Measurements from ENCODE around the gene EVC.
"Not testable (repeated sequence)": the region's sequence is repeated elsewhere in the genome, so short reads cannot be mapped to it uniquely, and the experiment has no call there.

EVC gene

DNA sequence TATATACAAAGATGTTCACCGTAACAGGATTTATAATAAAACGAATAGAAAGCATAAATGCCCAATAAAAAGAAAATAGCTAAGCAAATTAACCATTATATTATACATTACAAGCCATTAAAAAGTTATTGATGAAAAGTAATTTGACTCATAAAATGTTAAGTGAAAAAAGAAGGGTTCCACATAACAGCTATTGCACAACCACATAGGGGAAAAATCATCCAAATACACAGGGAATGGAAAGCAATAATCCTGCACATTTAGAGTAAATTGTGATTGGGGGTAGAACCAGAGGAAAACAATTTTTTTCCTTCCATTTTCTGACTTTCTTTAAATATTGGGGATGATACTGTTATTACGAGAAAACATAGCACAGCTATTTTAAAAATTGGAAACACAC is 143.9 kb downstream of the EVC start:
- no peak for DNase-seq

DNA sequence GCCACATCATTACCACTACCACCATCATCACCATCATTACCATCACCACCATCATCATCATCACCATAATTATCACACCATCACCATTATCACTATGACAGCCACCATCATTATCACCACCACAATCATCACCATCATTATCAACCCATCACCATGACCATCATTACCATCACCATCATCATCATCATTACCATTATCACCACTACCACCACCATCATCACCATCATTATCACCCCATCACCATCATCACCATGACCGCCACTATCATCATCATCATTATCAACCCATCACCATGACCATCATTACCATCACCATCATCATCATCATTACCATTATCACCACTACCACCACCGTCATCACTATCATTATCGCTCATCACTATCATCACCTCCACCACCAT is 145.4 kb downstream of the EVC start:
- not testable (repeated sequence) for DNase-seq

DNA sequence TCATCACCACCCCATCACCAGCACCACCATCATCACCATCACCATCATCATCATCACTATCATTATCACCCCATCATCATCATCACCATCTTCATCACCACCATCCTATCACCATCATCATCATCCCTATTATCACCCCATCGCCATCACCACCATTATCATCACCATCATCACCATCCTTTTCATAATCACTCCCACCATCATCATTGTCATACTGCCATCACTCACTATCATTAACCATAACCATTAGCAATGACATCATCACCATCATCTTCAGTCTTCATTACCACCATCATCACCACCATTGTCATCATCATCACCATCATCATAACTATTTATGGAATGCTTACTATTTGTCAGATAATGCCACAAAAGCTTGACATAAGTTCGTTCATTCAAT is 146.2 kb downstream of the EVC start:
- no peak for DNase-seq

- DNase-seq = no peak
Observed at GRCh38 chr4:5858020-5858769, 147.2 kb downstream of the EVC start.

DNA sequence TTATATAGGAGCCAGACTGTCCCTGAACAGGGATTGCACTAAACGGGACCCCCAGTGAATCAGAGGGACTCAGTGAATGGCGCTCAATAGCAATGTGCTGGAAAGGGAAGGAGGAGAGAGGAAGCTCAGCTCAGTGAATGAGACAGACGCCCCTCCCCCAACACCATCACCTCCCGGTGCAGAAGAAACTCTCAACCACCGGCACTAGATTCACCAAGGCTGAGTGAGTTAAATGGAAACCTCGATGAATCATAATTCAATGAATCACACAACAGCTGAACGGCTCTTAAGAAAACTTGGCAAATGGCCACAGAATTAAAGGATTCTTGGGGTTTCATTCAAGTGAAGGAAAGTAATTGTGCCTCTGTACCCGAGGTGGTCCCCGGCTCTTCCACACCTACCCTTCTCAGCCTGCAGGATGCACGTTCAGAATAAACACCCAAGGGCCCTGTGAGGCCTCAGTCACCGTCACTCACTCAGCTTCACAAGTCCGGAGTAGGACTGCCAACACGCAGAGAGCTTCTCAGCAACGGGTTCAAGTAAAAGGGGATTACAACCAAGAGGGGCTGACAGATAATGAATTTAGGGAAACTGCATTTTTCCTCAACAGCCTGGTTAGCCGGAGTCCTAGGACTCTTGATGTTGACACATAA is 152.6 kb downstream of the EVC start:
- DNase-seq = peak in 1 of 2 experiments; percentile 34

All from NCI-H524 (cell line).